ENCODE data around the gene CLDN24.

Gene CLDN24
- total RNA-seq: 0 reads per million in 3 donors

DNA sequence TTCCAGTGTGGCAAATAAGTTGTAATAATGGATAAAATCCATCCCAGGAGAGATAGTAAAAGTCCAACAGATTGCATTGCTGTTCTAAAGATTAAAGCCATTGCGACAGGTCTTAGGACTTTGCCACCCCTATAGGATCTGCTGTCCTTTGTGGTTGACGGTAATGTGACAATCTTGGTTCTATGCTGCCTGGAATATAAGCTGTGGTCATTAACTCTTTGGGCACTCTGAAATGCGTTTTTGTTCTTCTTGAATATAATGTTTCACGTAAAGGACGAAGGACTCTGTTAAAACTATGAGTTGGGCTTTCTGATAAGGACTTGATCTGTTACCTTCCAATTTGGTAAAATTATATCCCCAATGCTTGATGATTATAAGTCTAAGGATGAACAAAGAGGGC is at the start of gene CLDN24:
Gene CLDN24 (minus strand): TSS at position 101 of the 400 bp plus-strand sequence. CDS start 0 bp downstream, at position 101.
- no peak for DNase-seq
- H3K27me3 ChIP-seq (replicated peaks; ENCODE audit: control insufficient read depth, insufficient read depth, low read length, poor library complexity, severe bottlenecking): no peaks in the 10 kb centered on the region
- no peak within 1 kb of the TSS for H3K27ac ChIP-seq (ENCODE audit: insufficient read depth, low read length, poor library complexity, severe bottlenecking)
- H3K4me3 ChIP-seq (ENCODE audit: insufficient read depth, low read depth, low read length, poor library complexity, severe bottlenecking): no peak within 1 kb of the TSS
- H3K9me3 ChIP-seq (ENCODE audit: control insufficient read depth, low read length): no peaks in the 10 kb centered on the region
- H3K36me3 ChIP-seq (ENCODE audit: control insufficient read depth, insufficient read depth, low read length): no peaks in the 10 kb centered on the region
- no peaks in the 10 kb centered on the region for H3K4me1 ChIP-seq (ENCODE audit: control insufficient read depth, insufficient read depth, low read length, poor library complexity, severe bottlenecking)

GRCh38 chr4:183370786-183371185 is 48.6 kb upstream of the CLDN24 start:
- no peak for DNase-seq
- Histone ChIP-seq H3K4me1 (ENCODE audit: control insufficient read depth, insufficient read depth, low read length, poor library complexity, severe bottlenecking) (no peaks in the 10 kb centered on the region), H3K4me3 (ENCODE audit: insufficient read depth, low read depth, low read length, poor library complexity, severe bottlenecking) (no peak overlapping the region), H3K9me3 (ENCODE audit: control insufficient read depth, low read length) (no peaks in the 10 kb centered on the region), H3K36me3 (ENCODE audit: control insufficient read depth, insufficient read depth, low read length) (no peaks in the 10 kb centered on the region), H3K27ac (ENCODE audit: insufficient read depth, low read length, poor library complexity, severe bottlenecking) (no peak overlapping the region), H3K27me3 (replicated peaks; ENCODE audit: control insufficient read depth, insufficient read depth, low read length, poor library complexity, severe bottlenecking) (no peaks in the 10 kb centered on the region)

GRCh38 chr4:183369073-183369472 is 46.8 kb upstream of the CLDN24 start:
- Histone ChIP-seq H3K9me3 (ENCODE audit: control insufficient read depth, low read length) (no peaks in the 10 kb centered on the region), H3K27ac (ENCODE audit: insufficient read depth, low read length, poor library complexity, severe bottlenecking) (no peak overlapping the region), H3K4me1 (ENCODE audit: control insufficient read depth, insufficient read depth, low read length, poor library complexity, severe bottlenecking) (no peaks in the 10 kb centered on the region), H3K4me3 (ENCODE audit: insufficient read depth, low read depth, low read length, poor library complexity, severe bottlenecking) (no peak overlapping the region), H3K36me3 (ENCODE audit: control insufficient read depth, insufficient read depth, low read length) (no peaks in the 10 kb centered on the region), H3K27me3 (replicated peaks; ENCODE audit: control insufficient read depth, insufficient read depth, low read length, poor library complexity, severe bottlenecking) (no peaks in the 10 kb centered on the region)
- DNase-seq: no peak

DNA sequence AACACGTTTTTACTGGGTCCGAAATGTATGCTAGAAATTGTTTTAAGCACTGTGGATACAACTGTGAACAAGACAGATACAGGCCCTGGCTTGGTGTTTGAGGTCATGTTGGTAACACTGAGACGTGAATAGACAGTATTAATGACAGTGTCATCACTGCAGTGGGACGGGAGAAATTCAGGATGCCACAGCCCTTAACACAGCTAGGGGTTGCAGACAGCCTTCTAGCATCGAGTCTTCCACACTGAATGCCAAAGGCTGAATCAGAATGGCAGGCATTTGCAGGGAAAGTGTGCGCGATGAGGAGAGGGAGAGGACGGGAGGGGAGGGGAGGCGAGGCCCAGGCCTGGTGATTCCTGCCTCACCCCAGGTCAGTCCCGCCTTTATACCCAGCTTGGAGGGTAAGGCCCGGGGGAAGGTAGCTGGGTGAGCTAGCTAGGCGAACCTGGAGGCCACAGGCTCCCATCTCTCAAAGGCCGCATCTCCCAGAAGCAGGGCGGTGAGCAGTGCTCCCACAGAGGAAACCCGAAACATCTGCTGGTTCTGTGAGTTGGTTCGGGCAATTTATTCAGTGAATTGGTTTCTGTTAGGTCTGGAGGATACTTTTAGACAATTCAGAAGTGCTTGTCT is 44.1 kb upstream of the CLDN24 start:
- DNase-seq: no peak
- H3K27me3 ChIP-seq (replicated peaks; ENCODE audit: control insufficient read depth, insufficient read depth, low read length, poor library complexity, severe bottlenecking): no peaks in the 10 kb centered on the region
- H3K27ac ChIP-seq (ENCODE audit: insufficient read depth, low read length, poor library complexity, severe bottlenecking): no peak overlapping the region
- H3K4me1 ChIP-seq (ENCODE audit: control insufficient read depth, insufficient read depth, low read length, poor library complexity, severe bottlenecking): no peaks in the 10 kb centered on the region
- H3K4me3 ChIP-seq (ENCODE audit: insufficient read depth, low read depth, low read length, poor library complexity, severe bottlenecking): no peak overlapping the region
- H3K36me3 ChIP-seq (ENCODE audit: control insufficient read depth, insufficient read depth, low read length): no peaks in the 10 kb centered on the region
- no peaks in the 10 kb centered on the region for H3K9me3 ChIP-seq (ENCODE audit: control insufficient read depth, low read length)

DNA sequence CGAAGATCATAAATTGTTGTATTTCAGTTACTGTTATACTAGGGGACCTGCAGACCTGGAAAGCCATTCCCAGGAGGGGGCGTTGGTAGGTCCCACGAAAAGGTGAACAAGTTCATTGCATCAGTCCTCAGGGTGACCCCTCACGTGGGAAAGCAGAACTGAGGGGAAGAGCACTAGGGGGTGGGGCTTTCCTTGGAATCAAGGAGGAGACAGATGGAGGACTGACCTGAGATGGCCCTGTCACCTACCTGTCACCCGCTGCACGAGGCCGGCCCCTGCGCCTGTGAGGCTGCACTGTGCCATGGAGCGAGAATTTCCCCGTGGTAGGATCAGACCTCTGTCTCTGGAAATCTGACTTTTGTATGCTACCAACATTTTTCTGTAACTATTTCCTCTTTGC is 41.8 kb upstream of the CLDN24 start:
- Histone ChIP-seq H3K36me3 (ENCODE audit: control insufficient read depth, insufficient read depth, low read length) (no peaks in the 10 kb centered on the region), H3K4me1 (ENCODE audit: control insufficient read depth, insufficient read depth, low read length, poor library complexity, severe bottlenecking) (no peaks in the 10 kb centered on the region), H3K4me3 (ENCODE audit: insufficient read depth, low read depth, low read length, poor library complexity, severe bottlenecking) (no peak overlapping the region), H3K27ac (ENCODE audit: insufficient read depth, low read length, poor library complexity, severe bottlenecking) (no peak overlapping the region), H3K27me3 (replicated peaks; ENCODE audit: control insufficient read depth, insufficient read depth, low read length, poor library complexity, severe bottlenecking) (no peaks in the 10 kb centered on the region), H3K9me3 (ENCODE audit: control insufficient read depth, low read length) (no peaks in the 10 kb centered on the region)
- DNase-seq: no peak

GRCh38 chr4:183362916-183363542 is 40.8 kb upstream of the CLDN24 start:
- no peaks in the 10 kb centered on the region for H3K36me3 ChIP-seq (ENCODE audit: control insufficient read depth, insufficient read depth, low read length)
- H3K4me1 ChIP-seq (ENCODE audit: control insufficient read depth, insufficient read depth, low read length, poor library complexity, severe bottlenecking): no peaks in the 10 kb centered on the region
- H3K9me3 ChIP-seq (ENCODE audit: control insufficient read depth, low read length): no peaks in the 10 kb centered on the region
- no peaks in the 10 kb centered on the region for H3K27me3 ChIP-seq (replicated peaks; ENCODE audit: control insufficient read depth, insufficient read depth, low read length, poor library complexity, severe bottlenecking)
- no peak for DNase-seq
- no peak overlapping the region for H3K27ac ChIP-seq (ENCODE audit: insufficient read depth, low read length, poor library complexity, severe bottlenecking)
- no peak overlapping the region for H3K4me3 ChIP-seq (ENCODE audit: insufficient read depth, low read depth, low read length, poor library complexity, severe bottlenecking)

DNA sequence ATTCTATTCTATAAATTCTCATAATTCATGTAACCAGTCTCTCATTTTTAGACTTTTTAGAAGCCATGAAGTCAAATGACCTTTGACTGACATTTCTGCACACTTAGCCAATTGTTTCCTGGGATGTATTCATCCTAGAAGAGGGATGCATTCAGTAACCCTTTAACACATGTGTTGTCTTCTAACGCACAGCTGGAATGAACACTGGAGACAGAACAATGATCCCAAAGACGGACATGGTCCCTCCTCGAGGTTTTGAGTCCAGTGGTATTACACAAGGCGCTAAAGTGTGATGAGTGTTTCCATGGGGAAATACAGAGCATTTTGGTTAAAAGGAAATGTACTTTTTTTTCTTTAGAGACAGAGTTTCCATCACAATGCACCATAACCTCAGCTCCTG is 39.8 kb upstream of the CLDN24 start:
- Histone ChIP-seq H3K4me1 (ENCODE audit: control insufficient read depth, insufficient read depth, low read length, poor library complexity, severe bottlenecking) (no peaks in the 10 kb centered on the region), H3K4me3 (ENCODE audit: insufficient read depth, low read depth, low read length, poor library complexity, severe bottlenecking) (no peak overlapping the region), H3K36me3 (ENCODE audit: control insufficient read depth, insufficient read depth, low read length) (no peaks in the 10 kb centered on the region), H3K27ac (ENCODE audit: insufficient read depth, low read length, poor library complexity, severe bottlenecking) (no peak overlapping the region), H3K27me3 (replicated peaks; ENCODE audit: control insufficient read depth, insufficient read depth, low read length, poor library complexity, severe bottlenecking) (no peaks in the 10 kb centered on the region), H3K9me3 (ENCODE audit: control insufficient read depth, low read length) (no peaks in the 10 kb centered on the region)
- no peak for DNase-seq

GRCh38 chr4:183360161-183360919 is 38.1 kb upstream of the CLDN24 start:
- Histone ChIP-seq H3K27me3 (replicated peaks; ENCODE audit: control insufficient read depth, insufficient read depth, low read length, poor library complexity, severe bottlenecking) (no peaks in the 10 kb centered on the region), H3K27ac (ENCODE audit: insufficient read depth, low read length, poor library complexity, severe bottlenecking) (no peak overlapping the region), H3K36me3 (ENCODE audit: control insufficient read depth, insufficient read depth, low read length) (no peaks in the 10 kb centered on the region), H3K4me3 (ENCODE audit: insufficient read depth, low read depth, low read length, poor library complexity, severe bottlenecking) (no peak overlapping the region), H3K9me3 (ENCODE audit: control insufficient read depth, low read length) (no peaks in the 10 kb centered on the region), H3K4me1 (ENCODE audit: control insufficient read depth, insufficient read depth, low read length, poor library complexity, severe bottlenecking) (no peaks in the 10 kb centered on the region)
- no peak for DNase-seq

GRCh38 chr4:183358215-183358755 is 36.1 kb upstream of the CLDN24 start:
- no peaks in the 10 kb centered on the region for H3K9me3 ChIP-seq (ENCODE audit: control insufficient read depth, low read length)
- no peaks in the 10 kb centered on the region for H3K4me1 ChIP-seq (ENCODE audit: control insufficient read depth, insufficient read depth, low read length, poor library complexity, severe bottlenecking)
- DNase-seq: no peak
- no peaks in the 10 kb centered on the region for H3K36me3 ChIP-seq (ENCODE audit: control insufficient read depth, insufficient read depth, low read length)
- no peak overlapping the region for H3K27ac ChIP-seq (ENCODE audit: insufficient read depth, low read length, poor library complexity, severe bottlenecking)
- H3K27me3 ChIP-seq (replicated peaks; ENCODE audit: control insufficient read depth, insufficient read depth, low read length, poor library complexity, severe bottlenecking): no peaks in the 10 kb centered on the region
- H3K4me3 ChIP-seq (ENCODE audit: insufficient read depth, low read depth, low read length, poor library complexity, severe bottlenecking): no peak overlapping the region

Measured in effector memory CD4-positive, alpha-beta T cell (primary cell).